Measurements from ENCODE around the gene NEUROD4.

DNA sequence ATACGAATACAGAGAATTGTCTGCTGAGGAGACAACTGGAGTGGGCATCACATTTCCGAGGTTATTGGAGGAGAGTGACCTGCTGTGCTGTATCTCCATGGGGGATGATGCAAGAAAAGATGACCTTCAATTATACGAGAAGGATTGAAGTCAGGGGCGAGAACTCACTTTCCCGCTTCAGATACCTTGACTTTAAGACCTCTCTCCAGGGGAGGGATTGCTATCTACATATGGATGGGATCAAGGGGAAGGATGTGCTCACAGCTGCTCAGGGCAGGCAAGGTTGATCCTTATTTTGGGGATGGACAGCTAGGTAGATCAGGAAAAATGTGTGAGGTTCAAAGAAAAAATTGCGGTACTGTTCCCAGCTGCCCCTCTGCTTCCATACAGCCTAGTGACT is 24.4 kb downstream of the NEUROD4 start:
- TF ChIP-seq CBX5 (IDR thresholded peaks at IDR 0.05; ENCODE audit: low read depth): no peak
- no peak for TF ChIP-seq SIN3A (IDR thresholded peaks at IDR 0.05; ENCODE audit: low read depth, low read length)
- TF ChIP-seq, protein P1, sequence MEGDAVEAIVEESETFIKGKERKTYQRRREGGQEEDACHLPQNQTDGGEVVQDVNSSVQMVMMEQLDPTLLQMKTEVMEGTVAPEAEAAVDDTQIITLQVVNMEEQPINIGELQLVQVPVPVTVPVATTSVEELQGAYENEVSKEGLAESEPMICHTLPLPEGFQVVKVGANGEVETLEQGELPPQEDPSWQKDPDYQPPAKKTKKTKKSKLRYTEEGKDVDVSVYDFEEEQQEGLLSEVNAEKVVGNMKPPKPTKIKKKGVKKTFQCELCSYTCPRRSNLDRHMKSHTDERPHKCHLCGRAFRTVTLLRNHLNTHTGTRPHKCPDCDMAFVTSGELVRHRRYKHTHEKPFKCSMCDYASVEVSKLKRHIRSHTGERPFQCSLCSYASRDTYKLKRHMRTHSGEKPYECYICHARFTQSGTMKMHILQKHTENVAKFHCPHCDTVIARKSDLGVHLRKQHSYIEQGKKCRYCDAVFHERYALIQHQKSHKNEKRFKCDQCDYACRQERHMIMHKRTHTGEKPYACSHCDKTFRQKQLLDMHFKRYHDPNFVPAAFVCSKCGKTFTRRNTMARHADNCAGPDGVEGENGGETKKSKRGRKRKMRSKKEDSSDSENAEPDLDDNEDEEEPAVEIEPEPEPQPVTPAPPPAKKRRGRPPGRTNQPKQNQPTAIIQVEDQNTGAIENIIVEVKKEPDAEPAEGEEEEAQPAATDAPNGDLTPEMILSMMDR (IDR thresholded peaks at IDR 0.05 in 2 of 3, conservative IDR thresholded peaks at IDR 0.05 in 1 of 3; ENCODE audit: control insufficient read depth in 2 of 3, extremely low read depth in 1 of 3, insufficient read depth in 1 of 3, low read depth in 3 of 3, low read length in 3 of 3): no peak

All from GM12878 (cell line).